ENCODE measurements around the gene DENND1A.

Gene DENND1A

GRCh38 chr9:123843703-123844102 lies 86.2 kb downstream of the DENND1A start:
- H3K9me3 ChIP-seq = peaks cover 9 to 44% (median 20%) of the 10 kb centered on the region in 3 donors
- no peaks in the 10 kb centered on the region for H3K27me3 ChIP-seq
- DNase-seq = no peak
- no peak overlapping the region for H3K27ac ChIP-seq
- no peaks in the 10 kb centered on the region for H3K4me1 ChIP-seq
- H3K36me3 ChIP-seq = peaks cover 14 to 36% (median 20%) of the 10 kb centered on the region in 3 donors
- H3K4me3 ChIP-seq = no peak overlapping the region
- intact Hi-C loops (cut with DNase I; ENCODE audit: low total_unique reads) = no loop called here
- TF ChIP-seq, protein P1, sequence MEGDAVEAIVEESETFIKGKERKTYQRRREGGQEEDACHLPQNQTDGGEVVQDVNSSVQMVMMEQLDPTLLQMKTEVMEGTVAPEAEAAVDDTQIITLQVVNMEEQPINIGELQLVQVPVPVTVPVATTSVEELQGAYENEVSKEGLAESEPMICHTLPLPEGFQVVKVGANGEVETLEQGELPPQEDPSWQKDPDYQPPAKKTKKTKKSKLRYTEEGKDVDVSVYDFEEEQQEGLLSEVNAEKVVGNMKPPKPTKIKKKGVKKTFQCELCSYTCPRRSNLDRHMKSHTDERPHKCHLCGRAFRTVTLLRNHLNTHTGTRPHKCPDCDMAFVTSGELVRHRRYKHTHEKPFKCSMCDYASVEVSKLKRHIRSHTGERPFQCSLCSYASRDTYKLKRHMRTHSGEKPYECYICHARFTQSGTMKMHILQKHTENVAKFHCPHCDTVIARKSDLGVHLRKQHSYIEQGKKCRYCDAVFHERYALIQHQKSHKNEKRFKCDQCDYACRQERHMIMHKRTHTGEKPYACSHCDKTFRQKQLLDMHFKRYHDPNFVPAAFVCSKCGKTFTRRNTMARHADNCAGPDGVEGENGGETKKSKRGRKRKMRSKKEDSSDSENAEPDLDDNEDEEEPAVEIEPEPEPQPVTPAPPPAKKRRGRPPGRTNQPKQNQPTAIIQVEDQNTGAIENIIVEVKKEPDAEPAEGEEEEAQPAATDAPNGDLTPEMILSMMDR (IDR thresholded peaks at IDR 0.05) = no peak

DNA sequence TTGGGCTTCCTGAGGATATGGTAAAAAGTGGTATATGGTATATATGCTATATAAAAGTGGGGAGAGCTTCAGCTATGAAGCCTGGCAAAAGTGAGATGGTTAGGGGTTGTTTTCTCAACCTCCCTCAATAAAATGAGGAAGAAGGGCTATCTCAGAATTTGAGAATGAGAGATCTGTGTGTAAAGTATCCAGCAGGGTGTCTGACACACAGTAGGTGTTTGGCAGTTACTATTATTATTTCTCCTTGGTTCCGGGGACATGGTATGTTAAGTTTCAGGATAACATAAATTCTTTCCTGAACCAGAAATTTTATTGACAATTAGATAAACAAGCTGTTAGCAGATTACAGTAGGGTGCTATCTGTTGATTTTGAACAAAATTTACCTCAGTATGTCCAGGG lies 94.1 kb downstream of the DENND1A start:
- Histone ChIP-seq H3K36me3 (no peaks in the 10 kb centered on the region), H3K27me3 (no peaks in the 10 kb centered on the region), H3K4me1 (peaks cover 0 to 5% (median 0%) of the 10 kb centered on the region in 4 donors), H3K4me3 (no peak overlapping the region), H3K27ac (no peak overlapping the region), H3K9me3 (no peaks in the 10 kb centered on the region)
- no peak for DNase-seq
- intact Hi-C loops (cut with DNase I; ENCODE audit: low total_unique reads) = no loop called here
- TF ChIP-seq, protein P1 (IDR thresholded peaks at IDR 0.05) = no peak

- Histone ChIP-seq H3K4me3 (no peak overlapping the region), H3K36me3 (peaks cover 0 to 5% (median 0%) of the 10 kb centered on the region in 3 donors), H3K27ac (no peak overlapping the region), H3K27me3 (no peaks in the 10 kb centered on the region), H3K4me1 (peaks cover 0 to 5% (median 0%) of the 10 kb centered on the region in 4 donors), H3K9me3 (no peaks in the 10 kb centered on the region)
- intact Hi-C loops (cut with DNase I; ENCODE audit: low total_unique reads) = no loop called here
- TF ChIP-seq, protein P1 (IDR thresholded peaks at IDR 0.05) = no peak
- DNase-seq = no peak
Observed at GRCh38 chr9:123834889-123835562, 94.9 kb downstream of the DENND1A start.

- Histone ChIP-seq H3K27me3 (no peaks in the 10 kb centered on the region), H3K27ac (no peak overlapping the region), H3K9me3 (no peaks in the 10 kb centered on the region), H3K4me3 (no peak overlapping the region), H3K4me1 (peaks cover 0 to 5% (median 0%) of the 10 kb centered on the region in 4 donors), H3K36me3 (peaks cover 0 to 5% (median 0%) of the 10 kb centered on the region in 3 donors)
- TF ChIP-seq, protein P1 (IDR thresholded peaks at IDR 0.05) = no peak
- DNase-seq = no peak
- intact Hi-C loops (cut with DNase I; ENCODE audit: low total_unique reads) = no loop called here
Observed at GRCh38 chr9:123834218-123834888, 95.6 kb downstream of the DENND1A start.

- Histone ChIP-seq H3K4me3 (no peak overlapping the region), H3K9me3 (peaks cover 4 to 10% (median 5%) of the 10 kb centered on the region in 3 donors), H3K36me3 (peaks cover 0 to 5% (median 0%) of the 10 kb centered on the region in 3 donors), H3K27me3 (no peaks in the 10 kb centered on the region), H3K4me1 (peaks cover 0 to 5% (median 0%) of the 10 kb centered on the region in 4 donors), H3K27ac (no peak overlapping the region)
- DNase-seq = no peak
- TF ChIP-seq, protein P1 (IDR thresholded peaks at IDR 0.05) = no peak
- intact Hi-C loops (cut with DNase I; ENCODE audit: low total_unique reads) = no loop called here
Observed at GRCh38 chr9:123832858-123833650, 96.9 kb downstream of the DENND1A start.

Measured in tibial artery (tissue), 4 donors.